CD14-positive monocyte (primary cell): Measurements from ENCODE around the gene MEIS2. TPM values are rescaled to one million over a fixed set of nuclear protein-coding genes. Genes with fewer than 3 reads are reported as not detected.

Source experiments
- DNase-seq, 3 donors: peaks; one replicate each; pipeline ENCODE4 v3.0.0-alpha.2; 2011 to 2022
- H2AFZ ChIP-seq: 2 replicates; pipeline ENCODE4 v1.6.0; 2012; ENCODE audit warnings: mild to moderate bottlenecking, low read depth, low read length, inconsistent platforms; ENCODE audit not compliant: insufficient read depth, poor library complexity, severe bottlenecking
- H3K27ac ChIP-seq, 2 donors: 1 replicate in 1 of 2; 2 replicates in 1 of 2; pipeline ENCODE4 v1.5.1; 2012 to 2013; ENCODE audit warnings: low read length in 2 of 2, control low read depth in 1 of 2, inconsistent platforms in 1 of 2, low read depth in 1 of 2, mild to moderate bottlenecking in 1 of 2
- H3K27me3 ChIP-seq, 2 donors: one replicate each; pipeline versions ENCODE4 v1.6.0 to v1.6.1; 2011 to 2013; ENCODE audit warnings: low read length in 2 of 2; ENCODE audit not compliant: control insufficient read depth in 2 of 2, insufficient read depth in 2 of 2
- H3K36me3 ChIP-seq, 2 donors: replicated peaks in 1 of 2; 1 replicate in 1 of 2; 2 replicates in 1 of 2; pipeline versions ENCODE4 v1.5.1 to v1.6.1; 2012 to 2013; ENCODE audit warnings: low read length in 2 of 2, control low read depth in 1 of 2, inconsistent platforms in 1 of 2, mild to moderate bottlenecking in 1 of 2; ENCODE audit not compliant: insufficient read depth in 2 of 2, control insufficient read depth in 1 of 2
- H3K4me1 ChIP-seq, 2 donors: 1 replicate in 1 of 2; 2 replicates in 1 of 2; pipeline versions ENCODE4 v1.5.1 to v1.6.1; 2012 to 2013; ENCODE audit warnings: low read length in 2 of 2, control low read depth in 1 of 2, inconsistent platforms in 1 of 2, mild to moderate bottlenecking in 1 of 2, moderate library complexity in 1 of 2; ENCODE audit not compliant: insufficient read depth in 2 of 2, control insufficient read depth in 1 of 2
- H3K4me2 ChIP-seq: replicated peaks from 2 replicates; pipeline ENCODE3; 2012; ENCODE audit warnings: low read length, moderate library complexity, mild to moderate bottlenecking; ENCODE audit not compliant: poor library complexity, severe bottlenecking; ENCODE audit errors: extremely low read depth
- H3K4me3 ChIP-seq, 3 experiments: fragments of 200-600 bp in 1 of 3; sonication (generic) in 1 of 3; replicated peaks in 1 of 3; 1 replicate in 2 of 3; 2 replicates in 1 of 3; pipeline ENCODE4 v1.5.1; 2011 to 2013; ENCODE audit warnings: low read length in 3 of 3, mild to moderate bottlenecking in 3 of 3, control low read depth in 2 of 3, low read depth in 2 of 3, inconsistent platforms in 1 of 3, moderate library complexity in 1 of 3
- H3K79me2 ChIP-seq: 2 replicates; pipeline ENCODE4 v1.6.0; 2012; ENCODE audit warnings: mild to moderate bottlenecking, control low read depth, inconsistent platforms, low read length, moderate library complexity; ENCODE audit not compliant: insufficient read depth
- H3K9ac ChIP-seq: 2 replicates; pipeline ENCODE4 v1.6.0; 2017; ENCODE audit warnings: low read length, mild to moderate bottlenecking; ENCODE audit not compliant: insufficient read depth, poor library complexity, severe bottlenecking
- H3K9me3 ChIP-seq, 2 donors: replicated peaks in 1 of 2; 1 replicate in 1 of 2; 2 replicates in 1 of 2; pipeline versions ENCODE4 v1.5.1 to v1.6.1; 2012 to 2013; ENCODE audit warnings: low read length in 2 of 2, control low read depth in 1 of 2; ENCODE audit not compliant: control insufficient read depth in 1 of 2, insufficient read depth in 1 of 2
- H4K20me1 ChIP-seq: 2 replicates; pipeline ENCODE4 v1.6.0; 2012; ENCODE audit warnings: mild to moderate bottlenecking, low read length, control low read depth, moderate library complexity; ENCODE audit not compliant: insufficient read depth
- H3K27ac Mint-ChIP-seq, 7 donors: one replicate each; pipeline ENCODE4 v1.8.0; 2020; ENCODE audit warnings: mild to moderate bottlenecking in 7 of 7, mixed read lengths in 7 of 7, moderate library complexity in 6 of 7, inconsistent platforms in 2 of 7
- H3K27me3 Mint-ChIP-seq, 3 donors: one replicate each; pipeline ENCODE4 v1.8.0; 2021 to 2022; ENCODE audit warnings: low read depth in 3 of 3, mild to moderate bottlenecking in 3 of 3, mixed read lengths in 3 of 3, moderate library complexity in 3 of 3, inconsistent platforms in 1 of 3
- H3K36me3 Mint-ChIP-seq, 2 donors: one replicate each; pipeline ENCODE4 v1.8.0; 2020; ENCODE audit warnings: mixed read lengths in 2 of 2, inconsistent platforms in 1 of 2, mild to moderate bottlenecking in 1 of 2
- H3K4me1 Mint-ChIP-seq: one replicate; pipeline ENCODE4 v1.8.0; 2020; ENCODE audit warnings: mild to moderate bottlenecking, mixed read lengths
- H3K4me3 Mint-ChIP-seq, 2 donors: one replicate each; pipeline ENCODE4 v1.8.0; 2020; ENCODE audit warnings: mild to moderate bottlenecking in 2 of 2, mixed read lengths in 2 of 2, moderate library complexity in 1 of 2
- H3K9me3 Mint-ChIP-seq, 7 donors: one replicate each; pipeline ENCODE4 v1.8.0; 2020 to 2022; ENCODE audit warnings: mixed read lengths in 7 of 7, mild to moderate bottlenecking in 6 of 7, moderate library complexity in 6 of 7, inconsistent platforms in 2 of 7
- CTCF ChIP-seq: fragments of 200-600 bp; IDR thresholded peaks from one replicate; pipeline ENCODE4 v1.8.0; 2022; ENCODE audit warnings: antibody characterized with exemption, mild to moderate bottlenecking
- WGBS: methylation state at CpG from one replicate; pipeline ENCODE4 v1.1.5; 2013; ENCODE audit warnings: missing lambda C conversion rate; ENCODE audit not compliant: insufficient coverage; 5-methylcytosine and 5-hydroxymethylcytosine counted together
- intact Hi-C, 2 donors: fragments of 100-400 bp; cut with micrococcal nuclease; formaldehyde crosslinking; loops; one replicate each; pipeline versions ENCODE4 v1.15.0 to v1.15.1; 2023
- polyA plus RNA-seq, 3 donors: library from polyadenylated mRNA; depleted of rRNA in 1 of 3; unstranded in 2 of 3; stranded (reverse) in 1 of 3; fragments of 300-500 nt in 2 of 3; fragments of >200 nt in 1 of 3; fragmentation: Illumina TruSeq in 2 of 3; gene quantifications; 1 replicate in 2 of 3; 2 replicates in 1 of 3; pipeline ENCODE4 v1.2.3, GENCODE V29; 2012 to 2021

The MEIS2 gene
- polyA plus RNA-seq, 3 donors, result not detected

- H3K27me3 ChIP-seq, result peaks cover 73 to 94% of the 10 kb centered on the region in 2 donors
These were observed 3.7 kb downstream of the MEIS2 start for GRCh38 chr15:37096558-37097143.

More at GRCh38 chr15:37096558-37097143, 3.7 kb downstream of the MEIS2 start:
- no peak overlapping the region for H3K4me2 ChIP-seq
- peaks cover 25 to 28% of the 10 kb centered on the region in 2 donors for H3K4me1 ChIP-seq
- peaks cover 5 to 13% of the 10 kb centered on the region in 2 donors for H3K36me3 Mint-ChIP-seq
- peak overlapping the region in 1 of 2 donors; percentile 91 for H3K4me3 Mint-ChIP-seq
- no peak overlapping the region for H3K27ac Mint-ChIP-seq
- peaks cover 3 to 52% (median 40%) of the 10 kb centered on the region in 7 donors for H3K9me3 Mint-ChIP-seq
- intact Hi-C loops, result no loop called here
- H2AFZ ChIP-seq, result no peak overlapping the region
- 27% methylated on average over 7 of the region's 19 CpGs for WGBS
- peaks cover 42% of the 10 kb centered on the region for H3K4me1 Mint-ChIP-seq
- no peak overlapping the region for H3K4me3 ChIP-seq
- H3K9me3 ChIP-seq, result peaks cover 2 to 60% of the 10 kb centered on the region in 2 donors
- H3K27me3 Mint-ChIP-seq, result peaks cover 89 to 90% (median 89%) of the 10 kb centered on the region in 3 donors
- TF ChIP-seq CTCF, result no peak
- H3K9ac ChIP-seq, result no peak overlapping the region
- H3K79me2 ChIP-seq, result no peaks in the 10 kb centered on the region
- no peak for DNase-seq
- H3K36me3 ChIP-seq, result no peaks in the 10 kb centered on the region
- no peaks in the 10 kb centered on the region for H4K20me1 ChIP-seq
- no peak overlapping the region for H3K27ac ChIP-seq
